GM19099 (cell line): ENCODE data around the gene COL4A2.

ENCODE experiments used
- POLR2A ChIP-seq: IDR thresholded peaks from 3 replicates; pipeline ENCODE4 v1.6.1; 2011; ENCODE audit warnings: low read depth; ENCODE audit not compliant: insufficient read length; ENCODE audit errors: extremely low read depth

COL4A2 gene

GRCh38 chr13:110405597-110406450 is 98.7 kb downstream of the COL4A2 start:
- TF ChIP-seq POLR2A: no peak

- no peak for TF ChIP-seq POLR2A
Observed at GRCh38 chr13:110407021-110407420, 99.9 kb downstream of the COL4A2 start.

- no peak for TF ChIP-seq POLR2A
Observed at GRCh38 chr13:110407531-110407930, 100.4 kb downstream of the COL4A2 start.

GRCh38 chr13:110408286-110408685 is 101.2 kb downstream of the COL4A2 start:
- TF ChIP-seq POLR2A: no peak

GRCh38 chr13:110409581-110409992 is 102.5 kb downstream of the COL4A2 start:
- TF ChIP-seq POLR2A: no peak

GRCh38 chr13:110410000-110410399 is 102.9 kb downstream of the COL4A2 start:
- no peak for TF ChIP-seq POLR2A

GRCh38 chr13:110410936-110411687 is 104.0 kb downstream of the COL4A2 start:
- no peak for TF ChIP-seq POLR2A

- no peak for TF ChIP-seq POLR2A
Observed at GRCh38 chr13:110411688-110412059, 104.6 kb downstream of the COL4A2 start.

GRCh38 chr13:110412132-110412914 is 105.2 kb downstream of the COL4A2 start:
- TF ChIP-seq POLR2A: no peak

GRCh38 chr13:110413016-110413675 is 106.1 kb downstream of the COL4A2 start:
- no peak for TF ChIP-seq POLR2A

GRCh38 chr13:110413676-110414040 is 106.6 kb downstream of the COL4A2 start:
- TF ChIP-seq POLR2A: no peak

GRCh38 chr13:110414283-110414682 is 107.2 kb downstream of the COL4A2 start:
- no peak for TF ChIP-seq POLR2A

- no peak for TF ChIP-seq POLR2A
Observed at GRCh38 chr13:110414931-110415330, 107.8 kb downstream of the COL4A2 start.

GRCh38 chr13:110415669-110416068 is 108.6 kb downstream of the COL4A2 start:
- TF ChIP-seq POLR2A: no peak
